ENCODE results near the gene PSMC5.
A peak's percentile ranks its signal among the peaks of the same experiment; 100 is the strongest.
"Not testable (repeated sequence)": the region's sequence is repeated elsewhere in the genome, so short reads cannot be mapped to it uniquely, and the experiment has no call there.

PSMC5 gene

GRCh38 chr17:63827002-63827800, at the start of gene PSMC5, which contains the start of gene FTSJ3:
Gene PSMC5 (plus strand): TSS chr17:63827431. CDS start chr17:63827491, 60 bp downstream.
Gene FTSJ3 (minus strand): TSS chr17:63827663. CDS start chr17:63826902, 761 bp downstream.
- H3K36me3 Mint-ChIP-seq = peaks cover 28% of the 10 kb centered on the region
- H3K4me1 Mint-ChIP-seq = peaks cover 31% of the 10 kb centered on the region
- H3K27me3 Mint-ChIP-seq = no peaks in the 10 kb centered on the region

GRCh38 chr17:63780507-63780906, 46.7 kb upstream of the PSMC5 start:
- ATAC-seq (ENCODE audit: low read depth) (no peak), DNase-seq (ENCODE audit: low spot score in 2 of 2) (no peak)
- Mint-ChIP-seq H3K9me3 (no peaks in the 10 kb centered on the region), H3K4me3 (no peak overlapping the region), H3K36me3 (peaks cover 11% of the 10 kb centered on the region), H3K27me3 (no peaks in the 10 kb centered on the region), H3K4me1 (peaks cover 39% of the 10 kb centered on the region), H3K27ac (no peak overlapping the region)

More at GRCh38 chr17:63827002-63827800, at the start of gene PSMC5, which contains the start of gene FTSJ3:
- peak; percentile 94 for ATAC-seq (ENCODE audit: low read depth)
- DNase-seq (ENCODE audit: low spot score in 2 of 2) = peak; percentile 85 to 93
- peak within 1 kb of the TSS; percentile 99 for H3K27ac Mint-ChIP-seq
- H3K9me3 Mint-ChIP-seq = no peaks in the 10 kb centered on the region
- H3K4me3 Mint-ChIP-seq = peak within 1 kb of the TSS; percentile 93

GRCh38 chr17:63780928-63781327, 46.3 kb upstream of the PSMC5 start:
- Mint-ChIP-seq H3K9me3 (no peaks in the 10 kb centered on the region), H3K36me3 (peaks cover 11% of the 10 kb centered on the region), H3K4me1 (peaks cover 37% of the 10 kb centered on the region), H3K27ac (no peak overlapping the region), H3K4me3 (no peak overlapping the region), H3K27me3 (no peaks in the 10 kb centered on the region)
- no peak for ATAC-seq (ENCODE audit: low read depth)
- DNase-seq (ENCODE audit: low spot score in 2 of 2) = no peak

GRCh38 chr17:63783522-63783921, 43.7 kb upstream of the PSMC5 start:
- DNase-seq (ENCODE audit: low spot score in 2 of 2) = no peak
- Mint-ChIP-seq H3K27me3 (no peaks in the 10 kb centered on the region), H3K36me3 (peaks cover 8% of the 10 kb centered on the region), H3K27ac (peak overlapping the region; percentile 40), H3K4me1 (peaks cover 24% of the 10 kb centered on the region), H3K4me3 (no peak overlapping the region), H3K9me3 (no peaks in the 10 kb centered on the region)
- ATAC-seq (ENCODE audit: low read depth) = no peak

GRCh38 chr17:63785556-63785955, 41.7 kb upstream of the PSMC5 start:
- no peaks in the 10 kb centered on the region for H3K27me3 Mint-ChIP-seq
- peaks cover 8% of the 10 kb centered on the region for H3K36me3 Mint-ChIP-seq
- no peak overlapping the region for H3K27ac Mint-ChIP-seq
- no peaks in the 10 kb centered on the region for H3K9me3 Mint-ChIP-seq
- DNase-seq (ENCODE audit: low spot score in 2 of 2) = no peak
- H3K4me1 Mint-ChIP-seq = peaks cover 21% of the 10 kb centered on the region
- no peak overlapping the region for H3K4me3 Mint-ChIP-seq
- no peak for ATAC-seq (ENCODE audit: low read depth)

GRCh38 chr17:63786117-63786516, 41.1 kb upstream of the PSMC5 start:
- Mint-ChIP-seq H3K27ac (no peak overlapping the region), H3K27me3 (no peaks in the 10 kb centered on the region), H3K4me1 (peaks cover 19% of the 10 kb centered on the region), H3K9me3 (no peaks in the 10 kb centered on the region), H3K36me3 (peaks cover 6% of the 10 kb centered on the region), H3K4me3 (no peak overlapping the region)
- DNase-seq (ENCODE audit: low spot score in 2 of 2) = no peak
- no peak for ATAC-seq (ENCODE audit: low read depth)

- no peaks in the 10 kb centered on the region for H3K27me3 Mint-ChIP-seq
Observed at GRCh38 chr17:63786971-63787711, 40.1 kb upstream of the PSMC5 start.

GRCh38 chr17:63790057-63790456, 37.2 kb upstream of the PSMC5 start:
- H3K36me3 Mint-ChIP-seq = peaks cover 16% of the 10 kb centered on the region

More at GRCh38 chr17:63786971-63787711, 40.1 kb upstream of the PSMC5 start:
- Mint-ChIP-seq H3K36me3 (peaks cover 6% of the 10 kb centered on the region), H3K4me1 (peaks cover 16% of the 10 kb centered on the region), H3K4me3 (no peak overlapping the region), H3K9me3 (no peaks in the 10 kb centered on the region), H3K27ac (no peak overlapping the region)
- no peak for DNase-seq (ENCODE audit: low spot score in 2 of 2)
- no peak for ATAC-seq (ENCODE audit: low read depth)

GRCh38 chr17:63792055-63792729, 35.0 kb upstream of the PSMC5 start:
- Mint-ChIP-seq H3K4me3 (no peak overlapping the region), H3K9me3 (no peaks in the 10 kb centered on the region), H3K4me1 (no peaks in the 10 kb centered on the region), H3K27me3 (no peaks in the 10 kb centered on the region), H3K36me3 (peaks cover 18% of the 10 kb centered on the region), H3K27ac (peak overlapping the region; percentile 41)
- ATAC-seq (ENCODE audit: low read depth) = no peak
- DNase-seq (ENCODE audit: low spot score in 2 of 2) = no peak

More at GRCh38 chr17:63790057-63790456, 37.2 kb upstream of the PSMC5 start:
- H3K4me1 Mint-ChIP-seq = no peaks in the 10 kb centered on the region
- ATAC-seq (ENCODE audit: low read depth) (no peak), DNase-seq (ENCODE audit: low spot score in 2 of 2) (no peak)
- H3K27ac Mint-ChIP-seq = no peak overlapping the region
- no peaks in the 10 kb centered on the region for H3K27me3 Mint-ChIP-seq
- no peaks in the 10 kb centered on the region for H3K9me3 Mint-ChIP-seq
- no peak overlapping the region for H3K4me3 Mint-ChIP-seq

GRCh38 chr17:63796375-63796774, 30.9 kb upstream of the PSMC5 start:
- not testable (repeated sequence) for H3K27ac Mint-ChIP-seq; H3K9me3 Mint-ChIP-seq; H3K4me3 Mint-ChIP-seq; H3K27me3 Mint-ChIP-seq; H3K4me1 Mint-ChIP-seq; DNase-seq (ENCODE audit: low spot score in 2 of 2); ATAC-seq (ENCODE audit: low read depth)
- peaks cover 28% of the 10 kb centered on the region for H3K36me3 Mint-ChIP-seq

- Mint-ChIP-seq H3K36me3 (peaks cover 22% of the 10 kb centered on the region), H3K27me3 (no peaks in the 10 kb centered on the region), H3K4me3 (no peak overlapping the region), H3K9me3 (no peaks in the 10 kb centered on the region), H3K27ac (no peak overlapping the region), H3K4me1 (no peaks in the 10 kb centered on the region)
- ATAC-seq (ENCODE audit: low read depth) (no peak), DNase-seq (ENCODE audit: low spot score in 2 of 2) (no peak)
Observed at GRCh38 chr17:63798572-63799106, 28.6 kb upstream of the PSMC5 start.

GRCh38 chr17:63800783-63801182, 26.4 kb upstream of the PSMC5 start:
- Mint-ChIP-seq H3K4me3 (no peak overlapping the region), H3K4me1 (no peaks in the 10 kb centered on the region), H3K36me3 (peaks cover 21% of the 10 kb centered on the region), H3K27me3 (no peaks in the 10 kb centered on the region), H3K27ac (no peak overlapping the region), H3K9me3 (no peaks in the 10 kb centered on the region)
- no peak for DNase-seq (ENCODE audit: low spot score in 2 of 2)
- no peak for ATAC-seq (ENCODE audit: low read depth)

GRCh38 chr17:63804328-63804727, 22.9 kb upstream of the PSMC5 start:
- Mint-ChIP-seq H3K27ac (no peak overlapping the region), H3K27me3 (no peaks in the 10 kb centered on the region), H3K9me3 (no peaks in the 10 kb centered on the region), H3K4me3 (no peak overlapping the region), H3K4me1 (peaks cover 6% of the 10 kb centered on the region), H3K36me3 (peaks cover 31% of the 10 kb centered on the region)
- ATAC-seq (ENCODE audit: low read depth) (no peak), DNase-seq (ENCODE audit: low spot score in 2 of 2) (no peak)
